GM18511 (cell line): ENCODE results near the gene SUMO3.

ENCODE experiments used
- ATAC-seq: cut with Tn5 transposase; IDR thresholded peaks from one replicate; pipeline ENCODE4 v1.9.1; 2021; ENCODE audit warnings: mild to moderate bottlenecking, moderate library complexity; ENCODE audit not compliant: unreplicated experiment

Gene SUMO3

DNA sequence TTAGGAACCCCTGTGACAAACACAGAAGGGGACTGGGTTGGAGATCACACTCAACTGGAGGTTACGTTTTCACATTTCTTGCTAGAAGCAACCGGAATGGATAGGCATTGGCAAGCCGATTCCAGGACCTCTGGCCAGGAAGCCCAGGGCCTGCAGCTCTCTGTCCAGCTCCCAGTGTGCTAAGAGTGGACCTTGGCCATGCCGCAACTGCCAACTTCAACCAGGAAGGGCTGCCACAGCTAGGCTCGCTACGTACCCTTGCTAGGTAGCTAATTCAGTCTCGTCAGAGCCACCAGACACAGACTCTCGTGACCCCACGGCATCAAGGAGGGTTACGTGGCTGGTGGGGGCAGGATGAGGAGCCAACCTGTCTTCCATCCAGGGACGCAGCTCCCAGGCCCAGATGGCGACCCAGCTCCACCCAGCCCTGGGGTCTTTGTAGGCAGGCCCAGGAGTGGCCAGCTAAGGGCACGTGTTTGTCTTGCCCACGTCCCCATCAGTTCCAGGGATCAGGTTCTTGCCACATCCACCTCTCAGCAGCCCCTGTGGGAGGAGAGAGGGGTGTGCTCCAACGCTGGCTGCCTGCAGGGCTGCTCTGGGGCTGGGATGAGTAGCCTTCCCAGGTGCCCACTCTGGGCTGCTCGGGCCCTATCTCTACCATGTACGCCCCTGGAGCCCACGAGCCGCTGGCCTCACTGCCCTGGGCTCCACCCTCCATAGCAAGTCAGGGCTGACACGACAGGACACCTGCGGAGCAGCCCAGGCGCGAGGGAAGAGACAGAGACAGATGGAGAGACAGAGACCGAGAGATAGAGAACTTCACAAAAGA lies 55.4 kb downstream of the SUMO3 start:
- no peak for ATAC-seq

DNA sequence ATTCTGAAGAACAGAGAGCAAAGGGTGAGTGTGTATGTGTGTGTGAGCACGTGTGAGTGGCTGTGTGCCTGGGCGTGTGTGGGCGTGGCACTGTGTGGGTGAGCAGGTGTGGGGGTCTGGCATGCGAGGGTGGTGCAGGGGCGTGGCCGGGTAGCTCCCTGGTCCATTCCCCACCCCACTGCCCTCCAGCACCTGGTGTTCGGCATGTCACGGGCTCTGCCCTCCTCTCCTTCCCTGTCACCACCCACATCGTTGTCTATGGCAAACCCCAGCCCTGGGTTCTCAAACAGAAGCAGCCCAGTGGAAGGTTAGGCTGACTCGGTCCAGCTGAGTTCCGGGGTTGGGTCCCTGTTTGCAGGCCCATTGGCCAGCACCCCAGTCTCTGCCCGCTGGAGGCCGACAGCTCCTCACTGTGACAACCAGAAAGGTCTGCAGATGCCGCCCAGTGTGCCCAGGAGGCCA lies 56.1 kb downstream of the SUMO3 start:
- ATAC-seq, result no peak

- ATAC-seq, result no peak
Observed at GRCh38 chr21:44761011-44761729, 56.7 kb downstream of the SUMO3 start.

DNA sequence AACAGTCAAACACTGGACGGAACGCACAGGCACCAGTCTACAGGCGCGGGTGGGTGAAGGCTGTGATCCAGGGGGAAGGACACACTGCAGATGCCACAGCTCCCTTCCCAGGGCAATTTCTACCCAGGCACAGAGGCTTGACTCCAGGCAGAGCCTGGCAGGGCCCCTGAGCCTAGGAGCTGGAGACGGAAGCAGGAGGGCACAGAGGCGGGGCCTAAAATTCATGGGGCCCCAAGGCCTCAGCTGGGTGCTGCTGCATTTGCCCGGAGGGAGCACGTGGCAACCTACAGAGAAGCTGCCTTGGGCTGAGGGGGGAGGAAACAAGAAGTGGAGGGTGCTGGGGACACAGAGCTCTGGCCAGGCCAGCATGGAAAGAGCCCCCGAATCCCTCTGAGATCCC lies 57.5 kb downstream of the SUMO3 start:
- no peak for ATAC-seq

GRCh38 chr21:44759628-44760285 lies 58.1 kb downstream of the SUMO3 start:
- ATAC-seq, result no peak

- ATAC-seq, result no peak
Observed at GRCh38 chr21:44758781-44759627, 58.9 kb downstream of the SUMO3 start.

- ATAC-seq, result no peak
Observed at GRCh38 chr21:44758141-44758561, 59.7 kb downstream of the SUMO3 start.

DNA sequence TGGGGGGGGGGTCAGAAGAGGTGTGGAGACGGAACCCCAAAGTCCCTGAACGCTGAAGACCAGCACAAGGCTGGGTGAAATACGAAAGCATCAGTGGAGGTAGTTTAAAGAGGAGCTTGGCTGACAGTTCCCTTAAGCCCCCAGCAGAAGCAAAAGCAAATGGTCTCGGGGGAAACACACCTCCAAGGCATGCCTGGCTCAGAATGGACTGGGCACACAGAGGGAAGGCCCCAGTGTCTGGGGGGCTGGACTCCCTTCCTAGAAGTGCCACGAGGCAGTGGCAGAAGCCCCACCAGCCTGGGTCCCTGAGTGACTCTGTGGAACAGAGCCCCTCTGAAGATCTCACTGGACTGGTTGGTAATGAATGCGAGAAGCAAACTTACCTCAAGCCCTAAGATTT lies 60.1 kb downstream of the SUMO3 start:
- ATAC-seq, result no peak

GRCh38 chr21:44756423-44757185 lies 61.3 kb downstream of the SUMO3 start:
- no peak for ATAC-seq
